Fibroblast of skin of back (primary cell): ENCODE results near the gene FRYL. TPM values are rescaled to one million over a fixed set of nuclear protein-coding genes. Genes with fewer than 3 reads are reported as not detected.
"Not testable (repeated sequence)": the region's sequence is repeated elsewhere in the genome, so short reads cannot be mapped to it uniquely, and the experiment has no call there.

Experiments used
- DNase-seq: peaks from one replicate; pipeline ENCODE4 v3.0.0-alpha.2; 2013
- polyA plus RNA-seq, 2 experiments: library from polyadenylated mRNA; unstranded; fragments of 120-200 nt; gene quantifications; one replicate each; pipeline ENCODE4 v1.2.1, GENCODE V29; 2013; ENCODE audit not compliant: insufficient read length in 2 of 2

FRYL gene
- polyA plus RNA-seq (2013, experiment 1 of 2; ENCODE audit: insufficient read length) = 15.4 TPM
- 15.5 TPM for polyA plus RNA-seq (2013, experiment 2 of 2; ENCODE audit: insufficient read length)

- peak; percentile 100 for DNase-seq
Measured at GRCh38 chr4:48779998-48780864, at the start of gene FRYL. Gene FRYL, minus strand, starts transcription at chr4:48780279. Its CDS starts 145,869 bp downstream, at chr4:48634410.

DNA sequence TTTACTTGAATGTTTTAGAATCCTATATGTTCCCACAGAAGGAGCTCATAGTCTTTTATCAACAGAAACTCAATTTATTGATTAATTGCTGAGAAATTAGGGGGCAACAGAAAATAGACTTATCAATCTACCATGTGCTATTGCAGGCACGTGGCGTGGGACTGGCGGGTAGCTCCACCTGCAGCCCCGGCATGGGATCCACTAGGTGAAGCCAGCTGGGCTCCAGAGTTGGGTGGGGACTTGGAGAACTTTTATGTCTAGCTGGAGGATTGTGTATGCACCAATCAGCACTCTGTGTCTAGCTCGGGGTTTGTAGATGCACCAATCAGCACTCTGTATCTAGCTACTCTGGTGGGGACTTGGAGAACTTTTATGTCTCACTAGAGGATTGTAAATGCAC is 47.5 kb upstream of the FRYL start:
- DNase-seq = no peak

DNA sequence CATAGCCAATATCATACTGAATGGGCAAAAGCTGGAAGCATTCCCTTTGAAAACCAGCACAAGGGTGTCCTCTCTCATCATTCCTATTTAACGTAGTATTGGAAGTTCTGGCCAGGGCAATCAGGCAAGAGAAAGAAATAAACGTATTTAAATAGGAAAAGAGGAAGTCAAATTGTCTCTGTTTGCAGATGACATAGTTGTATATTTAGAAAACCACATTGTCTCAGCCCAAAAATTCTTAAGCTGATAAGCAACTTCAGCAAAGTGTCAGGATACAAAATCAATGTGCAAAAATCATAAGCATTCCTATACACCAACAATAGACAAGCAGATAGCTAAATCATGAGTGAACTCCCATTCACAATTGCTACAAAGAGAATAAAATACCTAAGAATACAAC is 41.4 kb upstream of the FRYL start:
- not testable (repeated sequence) for DNase-seq

DNA sequence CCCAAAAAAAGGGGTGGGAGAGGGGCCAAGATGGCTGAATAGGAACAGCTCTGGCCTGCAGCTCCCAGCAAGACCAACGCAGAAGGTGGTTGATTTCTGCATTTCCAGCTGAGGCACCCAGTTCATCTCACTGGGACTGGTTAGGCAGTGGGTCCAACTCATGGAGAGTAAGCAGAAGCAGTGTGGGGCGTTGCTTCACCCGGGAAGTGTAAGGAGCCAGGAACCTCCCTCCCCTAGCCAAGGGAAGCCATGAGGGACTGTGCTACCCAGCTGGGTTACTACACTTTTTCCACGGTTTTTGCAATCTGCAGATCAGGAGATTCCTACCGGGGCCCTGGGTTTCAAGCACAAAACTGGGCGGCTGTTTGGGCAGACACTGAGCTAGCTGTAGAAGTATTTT is 36.9 kb upstream of the FRYL start:
- DNase-seq = no peak

GRCh38 chr4:48816297-48816696 is 36.2 kb upstream of the FRYL start:
- DNase-seq = not testable (repeated sequence)

- DNase-seq = no peak
Measured at GRCh38 chr4:48815483-48815882, 35.4 kb upstream of the FRYL start.

GRCh38 chr4:48813964-48814363 is 33.9 kb upstream of the FRYL start:
- no peak for DNase-seq

DNA sequence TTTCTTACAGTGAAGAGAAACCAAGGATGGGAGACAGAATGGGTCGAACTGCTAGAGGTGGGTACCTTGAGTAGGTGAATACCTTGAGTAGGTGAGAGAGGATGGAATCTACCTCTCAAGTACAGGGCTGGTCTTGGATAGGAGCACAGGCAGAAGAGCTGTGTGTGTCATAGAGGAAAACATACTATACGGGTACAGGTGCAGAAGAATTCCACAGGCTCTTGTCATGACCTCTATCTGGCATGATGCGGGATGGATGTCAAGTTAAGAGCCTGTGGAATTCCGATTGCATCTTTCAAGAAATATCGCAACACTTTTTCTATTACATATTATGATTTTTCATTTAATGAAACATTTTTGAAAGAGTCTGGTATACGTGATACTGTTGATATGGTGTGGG is 32.8 kb upstream of the FRYL start:
- no peak for DNase-seq

- no peak for DNase-seq
Measured at GRCh38 chr4:48804584-48805301, 24.7 kb upstream of the FRYL start.

DNA sequence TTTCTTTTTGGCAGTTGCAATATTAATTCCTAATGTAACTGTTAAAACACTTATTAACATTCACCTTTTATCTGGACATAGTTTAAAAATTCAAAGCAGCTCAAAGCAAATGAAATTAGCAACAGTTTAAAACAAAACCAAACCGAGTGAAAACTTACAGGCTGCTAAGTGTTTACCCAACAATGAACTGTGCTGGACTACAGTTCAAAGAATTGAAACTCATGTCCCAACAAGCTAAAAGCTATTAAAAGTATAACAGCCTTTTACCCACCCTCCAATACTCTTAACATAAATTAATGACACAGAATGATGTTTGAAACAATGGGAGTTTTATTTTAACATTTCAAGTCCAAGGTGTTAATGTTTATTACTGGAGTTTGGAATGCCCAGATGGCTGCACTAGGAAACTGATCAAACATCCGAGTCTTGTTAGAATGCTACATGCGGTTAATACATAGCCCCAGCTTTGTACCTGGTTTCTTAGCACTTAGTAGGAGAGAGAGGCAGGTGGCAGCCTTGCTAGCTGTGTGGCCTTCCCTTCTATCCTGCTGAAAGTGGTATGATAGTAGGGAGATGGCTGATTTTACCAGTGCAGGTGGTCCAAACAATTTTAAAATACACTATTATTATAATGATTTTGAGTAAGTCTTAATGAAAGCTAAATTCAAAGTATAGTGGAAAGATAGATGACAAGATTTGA is 21.1 kb upstream of the FRYL start:
- DNase-seq = no peak

GRCh38 chr4:48800155-48800554 is 20.1 kb upstream of the FRYL start:
- not testable (repeated sequence) for DNase-seq

GRCh38 chr4:48799157-48799556 is 19.1 kb upstream of the FRYL start:
- DNase-seq = peak; percentile 14

GRCh38 chr4:48798117-48798516 is 18.0 kb upstream of the FRYL start:
- no peak for DNase-seq

- no peak for DNase-seq
Measured at GRCh38 chr4:48796927-48797679, 17.0 kb upstream of the FRYL start.

DNA sequence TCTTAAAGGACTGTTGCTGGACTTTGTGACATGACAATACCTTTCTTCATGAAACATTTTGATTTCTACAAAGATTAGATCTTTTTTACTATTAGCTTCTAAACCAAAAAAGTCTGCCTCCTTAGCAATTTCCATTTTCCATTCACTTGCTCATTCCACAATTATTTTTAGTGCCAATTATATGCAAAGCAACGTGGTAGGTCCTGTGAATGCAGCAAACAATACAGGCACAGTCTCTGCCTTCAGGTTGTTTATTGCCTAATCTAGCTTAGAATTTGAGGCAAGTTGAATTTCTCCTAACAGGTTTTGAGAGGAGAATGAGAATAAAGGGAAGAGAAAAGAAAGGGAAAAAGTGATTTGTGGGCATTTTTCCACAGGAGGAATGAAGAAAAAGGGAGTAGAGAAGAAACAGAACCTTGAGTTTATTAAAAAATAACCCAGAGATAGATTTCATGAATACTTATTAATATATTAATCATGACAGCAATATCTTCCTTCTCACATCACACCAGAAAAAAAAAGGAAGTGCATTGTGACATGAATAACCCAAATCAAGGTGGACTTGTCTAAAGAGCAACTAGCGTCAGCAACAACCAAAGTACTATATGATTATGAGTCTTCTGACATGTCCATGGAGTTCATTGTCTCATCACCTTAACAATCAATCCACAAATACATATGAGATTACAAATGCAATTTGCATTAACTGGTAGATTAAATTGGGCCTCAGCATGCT is 16.3 kb upstream of the FRYL start:
- DNase-seq = no peak

DNA sequence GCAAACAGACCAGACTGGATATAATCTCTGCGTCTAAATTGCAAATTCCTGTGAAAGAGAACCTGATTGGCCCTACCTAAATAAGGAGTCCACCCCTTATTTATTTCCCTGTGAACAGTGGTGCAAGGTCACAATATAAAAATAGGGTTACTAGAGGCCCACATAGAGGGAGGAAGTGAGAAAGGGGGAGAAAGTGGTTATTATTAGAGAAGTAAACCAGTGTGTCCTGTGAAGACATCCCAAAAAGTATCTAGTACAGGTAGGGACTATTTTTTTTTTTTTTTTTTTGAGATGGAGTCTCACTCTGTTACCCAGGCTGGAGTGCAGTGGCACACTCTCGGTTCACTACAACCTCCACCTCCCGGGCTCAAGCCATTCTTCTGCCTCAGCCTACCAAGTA is 15.0 kb upstream of the FRYL start:
- DNase-seq = no peak

GRCh38 chr4:48792348-48793006 is 12.4 kb upstream of the FRYL start:
- DNase-seq = no peak

DNA sequence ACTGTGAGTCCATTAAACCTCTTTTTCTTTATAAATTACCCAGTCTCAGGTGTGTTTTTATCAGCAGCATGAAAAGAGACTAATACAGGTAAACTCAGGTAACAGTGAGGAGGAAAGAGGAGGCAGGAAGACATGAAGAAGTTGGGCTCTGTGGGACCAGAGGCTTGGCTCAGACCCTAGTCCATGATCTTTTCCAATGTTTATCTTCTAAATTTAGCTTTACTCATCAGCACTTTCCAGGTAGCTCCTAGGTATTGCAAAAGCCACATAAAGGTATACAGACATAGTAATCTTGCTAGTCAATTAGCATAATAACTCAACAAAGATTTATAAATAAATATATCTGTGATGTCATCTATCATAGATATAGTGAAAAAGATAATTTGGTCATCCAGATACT is 11.2 kb upstream of the FRYL start:
- DNase-seq = no peak

GRCh38 chr4:48790561-48790960 is 10.5 kb upstream of the FRYL start:
- DNase-seq = no peak

- no peak for DNase-seq
Measured at GRCh38 chr4:48787056-48787455, 7.0 kb upstream of the FRYL start.

GRCh38 chr4:48786549-48786948 is 6.5 kb upstream of the FRYL start:
- DNase-seq = no peak
